ENCODE results near the gene HCRTR1.
A peak's percentile ranks its signal among the peaks of the same experiment; 100 is the strongest.

DNA sequence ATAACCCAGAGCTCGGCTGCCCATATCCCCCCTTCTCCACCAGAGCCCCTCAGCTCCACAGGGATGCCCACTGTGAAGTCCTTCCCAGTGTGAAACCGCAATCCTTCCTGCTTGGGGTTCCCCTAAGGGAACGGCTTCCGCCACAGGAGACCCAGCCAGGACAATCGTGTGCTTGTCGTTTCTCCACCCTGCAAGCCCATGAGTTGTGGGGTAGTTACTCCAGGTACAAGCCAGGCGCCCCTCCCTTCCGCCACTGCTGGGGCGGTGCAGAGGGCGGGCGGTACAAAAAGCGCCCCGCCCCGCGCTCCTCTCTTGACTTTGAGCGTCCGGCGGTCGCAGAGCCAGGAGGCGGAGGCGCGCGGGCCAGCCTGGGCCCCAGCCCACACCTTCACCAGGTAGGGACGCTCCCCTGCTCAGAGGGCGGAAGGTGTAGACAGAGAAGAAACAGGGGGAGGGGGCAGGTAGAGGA is 41.3 kb upstream of the HCRTR1 start, which contains the start of gene TINAGL1:
- TF ChIP-seq POLR2A (IDR thresholded peaks at IDR 0.05) = peak; percentile 95 to 99
- TF ChIP-seq, protein P1, sequence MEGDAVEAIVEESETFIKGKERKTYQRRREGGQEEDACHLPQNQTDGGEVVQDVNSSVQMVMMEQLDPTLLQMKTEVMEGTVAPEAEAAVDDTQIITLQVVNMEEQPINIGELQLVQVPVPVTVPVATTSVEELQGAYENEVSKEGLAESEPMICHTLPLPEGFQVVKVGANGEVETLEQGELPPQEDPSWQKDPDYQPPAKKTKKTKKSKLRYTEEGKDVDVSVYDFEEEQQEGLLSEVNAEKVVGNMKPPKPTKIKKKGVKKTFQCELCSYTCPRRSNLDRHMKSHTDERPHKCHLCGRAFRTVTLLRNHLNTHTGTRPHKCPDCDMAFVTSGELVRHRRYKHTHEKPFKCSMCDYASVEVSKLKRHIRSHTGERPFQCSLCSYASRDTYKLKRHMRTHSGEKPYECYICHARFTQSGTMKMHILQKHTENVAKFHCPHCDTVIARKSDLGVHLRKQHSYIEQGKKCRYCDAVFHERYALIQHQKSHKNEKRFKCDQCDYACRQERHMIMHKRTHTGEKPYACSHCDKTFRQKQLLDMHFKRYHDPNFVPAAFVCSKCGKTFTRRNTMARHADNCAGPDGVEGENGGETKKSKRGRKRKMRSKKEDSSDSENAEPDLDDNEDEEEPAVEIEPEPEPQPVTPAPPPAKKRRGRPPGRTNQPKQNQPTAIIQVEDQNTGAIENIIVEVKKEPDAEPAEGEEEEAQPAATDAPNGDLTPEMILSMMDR (IDR thresholded peaks at IDR 0.05) = no peak

All from heart left ventricle (tissue), 13 donors.